ENCODE measurements around the gene CEP170B.

DNA sequence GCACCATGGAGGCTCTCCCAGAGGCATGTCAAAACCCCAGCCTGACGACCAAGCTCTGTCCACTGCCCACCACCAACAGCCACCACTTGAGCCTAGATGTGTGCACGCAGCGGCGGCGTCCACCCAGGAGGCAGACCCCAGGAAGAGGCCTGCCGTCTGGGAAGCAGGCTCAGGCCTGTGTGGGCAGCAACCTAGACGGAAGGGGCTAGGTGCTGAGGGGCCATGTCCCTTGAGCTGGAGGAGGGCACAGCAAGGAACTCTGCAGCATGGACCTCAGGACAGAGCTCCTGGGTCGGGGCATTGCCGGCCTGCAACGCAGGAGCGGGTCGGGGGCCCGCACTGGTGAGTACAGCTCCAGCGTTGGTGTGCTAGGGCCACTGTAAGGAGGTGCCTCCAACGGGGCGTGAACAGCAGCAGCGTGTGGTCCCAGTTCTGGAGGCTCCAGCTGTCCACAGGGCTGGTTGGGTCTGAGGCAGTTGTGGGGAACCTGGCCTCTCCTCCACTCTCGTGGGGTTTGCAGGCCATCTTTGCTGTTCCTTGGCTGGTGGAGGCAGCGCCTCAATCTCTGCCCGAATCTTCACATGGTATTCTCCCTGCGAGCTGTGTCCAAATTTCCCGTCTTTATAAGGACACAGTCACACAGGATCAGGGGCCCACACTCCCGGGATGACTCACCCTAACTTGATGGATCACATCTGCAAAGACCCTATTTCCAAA is 43.7 kb upstream of the CEP170B start:
- no peak for TF ChIP-seq CTCF (IDR thresholded peaks at IDR 0.05)
- no peak for TF ChIP-seq POLR2A (IDR thresholded peaks at IDR 0.05)

All from uterus (tissue), 2 donors.